Erythroblast (primary cell): ENCODE data around the gene IRX3.

Experiments used
- DNase-seq, 2 experiments: peaks; one replicate each; lab custom pipeline; 2025; lab: John Stamatoyannopoulos, UW
- GATA1 ChIP-seq: IDR thresholded peaks from 2 replicates; pipeline ENCODE4 v1.6.1; 2011; ENCODE audit warnings: low read depth, mild to moderate bottlenecking, control low read depth, low read length, moderate library complexity
- POLR2A ChIP-seq: IDR thresholded peaks from 2 replicates; pipeline ENCODE4 v1.6.1; 2011; ENCODE audit warnings: mild to moderate bottlenecking, low read length

IRX3 gene

DNA sequence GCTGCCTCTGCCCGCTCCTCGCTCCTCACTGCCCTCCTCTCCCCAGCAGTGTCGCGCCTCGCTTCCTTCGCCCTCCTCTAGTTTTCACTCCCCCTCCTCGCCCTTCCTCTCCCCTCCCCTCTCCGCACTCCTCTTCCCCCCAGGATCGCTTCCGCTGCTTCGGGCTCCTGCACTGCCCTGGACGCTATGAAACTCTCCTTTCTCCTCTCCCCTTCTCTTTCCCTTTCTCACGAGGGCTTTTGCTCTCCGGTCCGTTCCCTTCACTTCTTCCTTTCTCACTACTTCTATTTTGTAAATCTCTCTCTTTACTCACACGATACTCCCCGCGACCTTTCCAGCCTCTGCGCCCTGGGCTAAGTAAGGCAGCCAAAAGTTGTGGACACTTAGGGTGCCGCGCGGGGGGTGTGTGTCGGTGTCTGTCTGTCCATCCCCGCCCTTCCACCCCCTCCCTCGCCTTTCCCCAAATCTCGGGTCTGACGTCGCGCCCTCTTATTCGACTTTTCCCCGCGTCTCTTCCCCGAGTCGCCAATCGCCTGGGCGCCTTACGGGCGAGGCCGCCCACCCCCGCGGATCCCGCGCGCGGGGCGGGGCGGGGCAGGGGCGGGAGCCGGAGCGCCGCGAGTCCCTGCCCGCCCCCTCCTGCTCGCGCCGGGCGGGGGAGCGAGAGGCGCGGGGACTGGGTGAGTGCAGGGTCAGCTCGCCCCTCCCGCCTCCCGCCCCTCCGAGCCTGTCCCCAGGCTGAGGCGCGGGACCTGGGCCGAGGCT lies at the start of gene IRX3:
Gene IRX3 (minus strand): TSS at position 422 of the 765 bp plus-strand sequence. CDS start 737 bp downstream, outside the sequence.
- TF ChIP-seq GATA1 (no peak), POLR2A (no peak)
- no peak for DNase-seq

- DNase-seq, result no peak
- no peak for TF ChIP-seq POLR2A
- TF ChIP-seq GATA1, result no peak
Observed at GRCh38 chr16:54335230-54335629, 48.6 kb upstream of the IRX3 start.

- no peak for TF ChIP-seq POLR2A
- TF ChIP-seq GATA1, result no peak
- no peak for DNase-seq
Observed at GRCh38 chr16:54334208-54334607, 47.6 kb upstream of the IRX3 start.

- no peak for DNase-seq
- TF ChIP-seq POLR2A (no peak), GATA1 (no peak)
Observed at GRCh38 chr16:54331241-54332002, 44.8 kb upstream of the IRX3 start.

GRCh38 chr16:54327609-54328008 lies 41.0 kb upstream of the IRX3 start:
- TF ChIP-seq GATA1 (no peak), POLR2A (no peak)
- DNase-seq, result no peak

GRCh38 chr16:54326266-54326662 lies 39.7 kb upstream of the IRX3 start:
- DNase-seq, result no peak
- TF ChIP-seq POLR2A (no peak), GATA1 (no peak)

GRCh38 chr16:54325616-54326265 lies 39.2 kb upstream of the IRX3 start:
- no peak for DNase-seq
- TF ChIP-seq POLR2A (no peak), GATA1 (no peak)

GRCh38 chr16:54324716-54325115 lies 38.1 kb upstream of the IRX3 start:
- no peak for TF ChIP-seq POLR2A
- no peak for TF ChIP-seq GATA1
- DNase-seq, result no peak

DNA sequence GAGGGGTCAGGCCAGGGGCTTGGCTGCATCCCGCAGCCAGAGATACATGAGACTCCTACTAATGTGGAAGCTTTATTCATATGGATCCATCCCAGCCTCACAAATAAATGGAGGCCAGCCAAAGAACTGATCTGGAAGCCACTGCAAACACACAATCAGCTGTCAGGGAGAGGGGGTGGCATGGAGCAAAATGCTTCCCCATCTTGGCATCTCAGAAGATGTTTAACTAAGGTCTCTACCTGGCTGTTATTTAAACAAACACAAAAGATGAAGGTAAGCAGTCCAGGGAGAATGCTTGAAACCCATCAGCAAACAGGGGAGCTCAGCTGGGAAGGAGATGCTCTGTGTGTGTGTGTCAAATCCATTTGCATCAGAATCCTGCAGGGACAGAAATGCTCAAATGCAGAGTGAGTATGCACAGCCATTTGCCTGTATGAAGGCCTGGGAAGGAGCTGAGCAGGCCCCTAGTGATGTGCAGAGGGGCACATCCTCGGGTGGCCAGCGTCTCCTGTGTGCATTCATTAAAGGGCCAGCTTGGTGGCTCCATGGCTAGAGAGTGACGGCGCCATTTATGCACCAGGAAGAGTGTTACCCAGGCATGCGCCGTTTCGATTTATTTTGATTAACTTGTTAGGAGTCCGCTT lies 34.2 kb upstream of the IRX3 start:
- TF ChIP-seq POLR2A (no peak), GATA1 (no peak)
- no peak for DNase-seq

- TF ChIP-seq GATA1 (no peak), POLR2A (no peak)
- DNase-seq, result no peak
Observed at GRCh38 chr16:54318941-54319340, 32.4 kb upstream of the IRX3 start.

DNA sequence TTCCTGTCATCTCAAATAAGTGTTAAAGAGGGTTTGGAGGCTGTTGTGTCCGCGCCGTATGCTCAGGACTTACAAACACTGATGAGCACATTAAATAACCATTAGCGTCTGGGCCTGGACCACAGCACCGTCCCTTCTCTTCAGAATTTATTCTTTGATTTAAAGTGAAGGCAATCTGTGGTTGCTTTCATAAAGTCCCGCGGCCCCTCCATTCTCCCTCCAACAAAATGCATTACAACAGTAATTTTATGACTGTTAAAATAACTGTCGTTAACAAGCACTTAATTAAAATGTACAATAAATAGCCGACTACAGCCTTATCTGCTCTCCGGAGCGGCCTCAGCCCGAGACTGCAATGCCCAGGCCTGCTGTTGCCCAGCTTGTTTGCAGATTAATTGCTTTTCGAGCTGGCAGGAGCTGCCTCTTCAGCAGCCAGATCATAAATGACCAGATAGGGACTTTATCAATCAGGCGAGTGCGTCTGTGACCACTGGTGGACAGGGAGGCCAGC lies 30.6 kb upstream of the IRX3 start:
- TF ChIP-seq GATA1, result no peak
- TF ChIP-seq POLR2A, result no peak
- DNase-seq, result no peak

- no peak for DNase-seq
- TF ChIP-seq POLR2A (no peak), GATA1 (no peak)
Observed at GRCh38 chr16:54316095-54316889, 29.7 kb upstream of the IRX3 start.
